ENCODE measurements around the gene EPX.

GRCh38 chr17:58153671-58154070, 38.9 kb upstream of the EPX start:
- TF ChIP-seq ZFP3 (CRISPR knock-in tag; IDR thresholded peaks at IDR 0.05), result no peak
- TF ChIP-seq ARNTL (CRISPR knock-in tag; IDR thresholded peaks at IDR 0.05; ENCODE audit: borderline replicate concordance, low read depth), result no peak
- TF ChIP-seq ZNF70 (CRISPR knock-in tag; IDR thresholded peaks at IDR 0.05), result no peak
- no peak for TF ChIP-seq ESRRG (CRISPR knock-in tag; IDR thresholded peaks at IDR 0.05)
- TF ChIP-seq ZNF8 (CRISPR knock-in tag; IDR thresholded peaks at IDR 0.05), result no peak
- no peak for TF ChIP-seq ZFP30 (CRISPR knock-in tag; IDR thresholded peaks at IDR 0.05)
- TF ChIP-seq, protein P1, sequence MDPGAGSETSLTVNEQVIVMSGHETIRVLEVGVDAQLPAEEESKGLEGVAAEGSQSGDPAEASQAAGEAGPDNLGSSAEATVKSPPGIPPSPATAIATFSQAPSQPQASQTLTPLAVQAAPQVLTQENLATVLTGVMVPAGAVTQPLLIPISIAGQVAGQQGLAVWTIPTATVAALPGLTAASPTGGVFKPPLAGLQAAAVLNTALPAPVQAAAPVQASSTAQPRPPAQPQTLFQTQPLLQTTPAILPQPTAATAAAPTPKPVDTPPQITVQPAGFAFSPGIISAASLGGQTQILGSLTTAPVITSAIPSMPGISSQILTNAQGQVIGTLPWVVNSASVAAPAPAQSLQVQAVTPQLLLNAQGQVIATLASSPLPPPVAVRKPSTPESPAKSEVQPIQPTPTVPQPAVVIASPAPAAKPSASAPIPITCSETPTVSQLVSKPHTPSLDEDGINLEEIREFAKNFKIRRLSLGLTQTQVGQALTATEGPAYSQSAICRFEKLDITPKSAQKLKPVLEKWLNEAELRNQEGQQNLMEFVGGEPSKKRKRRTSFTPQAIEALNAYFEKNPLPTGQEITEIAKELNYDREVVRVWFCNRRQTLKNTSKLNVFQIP (CRISPR knock-in tag; IDR thresholded peaks at IDR 0.05; ENCODE audit: borderline replicate concordance, low read depth), result no peak
- TF ChIP-seq TOX (CRISPR knock-in tag; IDR thresholded peaks at IDR 0.05; ENCODE audit: borderline replicate concordance), result no peak
- TF ChIP-seq, protein P2, sequence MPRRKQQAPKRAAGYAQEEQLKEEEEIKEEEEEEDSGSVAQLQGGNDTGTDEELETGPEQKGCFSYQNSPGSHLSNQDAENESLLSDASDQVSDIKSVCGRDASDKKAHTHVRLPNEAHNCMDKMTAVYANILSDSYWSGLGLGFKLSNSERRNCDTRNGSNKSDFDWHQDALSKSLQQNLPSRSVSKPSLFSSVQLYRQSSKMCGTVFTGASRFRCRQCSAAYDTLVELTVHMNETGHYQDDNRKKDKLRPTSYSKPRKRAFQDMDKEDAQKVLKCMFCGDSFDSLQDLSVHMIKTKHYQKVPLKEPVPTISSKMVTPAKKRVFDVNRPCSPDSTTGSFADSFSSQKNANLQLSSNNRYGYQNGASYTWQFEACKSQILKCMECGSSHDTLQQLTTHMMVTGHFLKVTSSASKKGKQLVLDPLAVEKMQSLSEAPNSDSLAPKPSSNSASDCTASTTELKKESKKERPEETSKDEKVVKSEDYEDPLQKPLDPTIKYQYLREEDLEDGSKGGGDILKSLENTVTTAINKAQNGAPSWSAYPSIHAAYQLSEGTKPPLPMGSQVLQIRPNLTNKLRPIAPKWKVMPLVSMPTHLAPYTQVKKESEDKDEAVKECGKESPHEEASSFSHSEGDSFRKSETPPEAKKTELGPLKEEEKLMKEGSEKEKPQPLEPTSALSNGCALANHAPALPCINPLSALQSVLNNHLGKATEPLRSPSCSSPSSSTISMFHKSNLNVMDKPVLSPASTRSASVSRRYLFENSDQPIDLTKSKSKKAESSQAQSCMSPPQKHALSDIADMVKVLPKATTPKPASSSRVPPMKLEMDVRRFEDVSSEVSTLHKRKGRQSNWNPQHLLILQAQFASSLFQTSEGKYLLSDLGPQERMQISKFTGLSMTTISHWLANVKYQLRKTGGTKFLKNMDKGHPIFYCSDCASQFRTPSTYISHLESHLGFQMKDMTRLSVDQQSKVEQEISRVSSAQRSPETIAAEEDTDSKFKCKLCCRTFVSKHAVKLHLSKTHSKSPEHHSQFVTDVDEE (CRISPR knock-in tag; IDR thresholded peaks at IDR 0.05), result no peak
- TF ChIP-seq PPARA (CRISPR knock-in tag; IDR thresholded peaks at IDR 0.05; ENCODE audit: borderline replicate concordance), result no peak
- no peak for TF ChIP-seq SNAI2 (CRISPR knock-in tag; IDR thresholded peaks at IDR 0.05)
- no peak for TF ChIP-seq GLIS3 (CRISPR knock-in tag; IDR thresholded peaks at IDR 0.05)
- TF ChIP-seq, protein P3, sequence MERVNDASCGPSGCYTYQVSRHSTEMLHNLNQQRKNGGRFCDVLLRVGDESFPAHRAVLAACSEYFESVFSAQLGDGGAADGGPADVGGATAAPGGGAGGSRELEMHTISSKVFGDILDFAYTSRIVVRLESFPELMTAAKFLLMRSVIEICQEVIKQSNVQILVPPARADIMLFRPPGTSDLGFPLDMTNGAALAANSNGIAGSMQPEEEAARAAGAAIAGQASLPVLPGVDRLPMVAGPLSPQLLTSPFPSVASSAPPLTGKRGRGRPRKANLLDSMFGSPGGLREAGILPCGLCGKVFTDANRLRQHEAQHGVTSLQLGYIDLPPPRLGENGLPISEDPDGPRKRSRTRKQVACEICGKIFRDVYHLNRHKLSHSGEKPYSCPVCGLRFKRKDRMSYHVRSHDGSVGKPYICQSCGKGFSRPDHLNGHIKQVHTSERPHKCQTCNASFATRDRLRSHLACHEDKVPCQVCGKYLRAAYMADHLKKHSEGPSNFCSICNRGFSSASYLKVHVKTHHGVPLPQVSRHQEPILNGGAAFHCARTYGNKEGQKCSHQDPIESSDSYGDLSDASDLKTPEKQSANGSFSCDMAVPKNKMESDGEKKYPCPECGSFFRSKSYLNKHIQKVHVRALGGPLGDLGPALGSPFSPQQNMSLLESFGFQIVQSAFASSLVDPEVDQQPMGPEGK (CRISPR knock-in tag; IDR thresholded peaks at IDR 0.05; ENCODE audit: borderline replicate concordance), result no peak
- no peak for TF ChIP-seq BACH2 (CRISPR knock-in tag; IDR thresholded peaks at IDR 0.05; ENCODE audit: borderline replicate concordance)

Measured in SK-N-SH treated with all-trans-retinoic acid at 6 μM for 48 hours (cell line).